Spleen (tissue), 7 donors: ENCODE results near the gene CDRT15.

Experiments
- CTCF ChIP-seq, 11 experiments: fragments of 200-600 bp in 7 of 11; fragments of 450-650 bp in 4 of 11; sonication (generic) in 4 of 11; IDR thresholded peaks in 8 of 11; conservative IDR thresholded peaks in 3 of 11; 1 replicate in 7 of 11; 2 replicates in 4 of 11; pipeline versions ENCODE4 v1.4.0 to v1.8.0; 2016 to 2021; ENCODE audit warnings: antibody characterized with exemption in 11 of 11, inconsistent platforms in 4 of 11, mild to moderate bottlenecking in 1 of 11
- POLR2A ChIP-seq, 3 donors: fragments of 450-650 bp; IDR thresholded peaks; one replicate each; pipeline ENCODE4 v1.5.1; 2017; ENCODE audit warnings: antibody characterized with exemption in 3 of 3, mild to moderate bottlenecking in 1 of 3
- POLR2AphosphoS5 ChIP-seq, 3 donors: sonication (generic); formaldehyde crosslinking; IDR thresholded peaks; one replicate each; pipeline ENCODE4 v1.5.1; 2017; ENCODE audit warnings: antibody characterized with exemption in 3 of 3
- donor health status: DM: no; HTN: no; CAD: no; lungs with moderate emphysema.
- donor health status: DM: no; HTN: no; CAD: no.
- donor health status: DM: no; HTN: no; CAD: no.

- no peak for TF ChIP-seq CTCF (IDR thresholded peaks at IDR 0.05 in 8 of 11, conservative IDR thresholded peaks at IDR 0.05 in 3 of 11)
- no peak for TF ChIP-seq POLR2AphosphoS5 (IDR thresholded peaks at IDR 0.05)
- no peak for TF ChIP-seq POLR2A (IDR thresholded peaks at IDR 0.05)
These were observed 29.8 kb downstream of the CDRT15 start for GRCh38 chr17:14206891-14207290.
